ENCODE measurements around the gene ARHGAP6. TPM values are rescaled to one million over a fixed set of nuclear protein-coding genes. Genes with fewer than 3 reads are reported as not detected.

Gene ARHGAP6
- total RNA-seq, 6 experiments from 2014 or later, result 0.38 to 1.2 (median 0.78) TPM

DNA sequence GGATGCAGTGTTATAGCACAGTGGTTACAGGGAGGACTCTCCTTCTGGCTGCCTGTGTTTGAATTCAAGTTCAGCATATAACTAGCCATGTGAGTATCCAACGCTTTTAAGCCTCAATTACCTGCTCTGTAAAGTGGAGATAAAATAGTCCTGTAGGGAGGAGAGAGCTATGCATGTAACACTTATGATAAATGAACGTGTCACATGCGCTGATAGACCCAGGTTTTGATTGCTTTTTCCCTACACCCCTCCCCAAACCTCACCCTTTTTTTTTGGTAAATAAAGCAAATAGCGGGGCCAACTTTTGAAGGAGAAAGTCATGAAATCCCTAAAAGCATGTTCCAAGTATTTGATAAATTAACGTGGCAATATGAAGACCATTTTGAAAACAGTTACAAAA lies 392.9 kb downstream of the ARHGAP6 start:
- no peak for ATAC-seq
- Histone ChIP-seq H3K36me3 (no peaks in the 10 kb centered on the region), H3K4me1 (no peaks in the 10 kb centered on the region), H3K9me3 (no peaks in the 10 kb centered on the region), H3K4me3 (no peak overlapping the region), H3K27me3 (no peaks in the 10 kb centered on the region), H3K27ac (no peak overlapping the region)
- no peak for DNase-seq
- whole genome bisulfite sequencing (ENCODE audit: insufficient coverage, low coverage, low lambda C conversion rate, missing lambda C conversion rate), result 56% methylated on average over 5 of the region's 5 CpGs
- TF ChIP-seq POLR2A (IDR thresholded peaks at IDR 0.05), result no peak
- TF ChIP-seq, protein P1, sequence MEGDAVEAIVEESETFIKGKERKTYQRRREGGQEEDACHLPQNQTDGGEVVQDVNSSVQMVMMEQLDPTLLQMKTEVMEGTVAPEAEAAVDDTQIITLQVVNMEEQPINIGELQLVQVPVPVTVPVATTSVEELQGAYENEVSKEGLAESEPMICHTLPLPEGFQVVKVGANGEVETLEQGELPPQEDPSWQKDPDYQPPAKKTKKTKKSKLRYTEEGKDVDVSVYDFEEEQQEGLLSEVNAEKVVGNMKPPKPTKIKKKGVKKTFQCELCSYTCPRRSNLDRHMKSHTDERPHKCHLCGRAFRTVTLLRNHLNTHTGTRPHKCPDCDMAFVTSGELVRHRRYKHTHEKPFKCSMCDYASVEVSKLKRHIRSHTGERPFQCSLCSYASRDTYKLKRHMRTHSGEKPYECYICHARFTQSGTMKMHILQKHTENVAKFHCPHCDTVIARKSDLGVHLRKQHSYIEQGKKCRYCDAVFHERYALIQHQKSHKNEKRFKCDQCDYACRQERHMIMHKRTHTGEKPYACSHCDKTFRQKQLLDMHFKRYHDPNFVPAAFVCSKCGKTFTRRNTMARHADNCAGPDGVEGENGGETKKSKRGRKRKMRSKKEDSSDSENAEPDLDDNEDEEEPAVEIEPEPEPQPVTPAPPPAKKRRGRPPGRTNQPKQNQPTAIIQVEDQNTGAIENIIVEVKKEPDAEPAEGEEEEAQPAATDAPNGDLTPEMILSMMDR (IDR thresholded peaks at IDR 0.05), result no peak
- intact Hi-C loops (cut with DNase I), result no loop called here

DNA sequence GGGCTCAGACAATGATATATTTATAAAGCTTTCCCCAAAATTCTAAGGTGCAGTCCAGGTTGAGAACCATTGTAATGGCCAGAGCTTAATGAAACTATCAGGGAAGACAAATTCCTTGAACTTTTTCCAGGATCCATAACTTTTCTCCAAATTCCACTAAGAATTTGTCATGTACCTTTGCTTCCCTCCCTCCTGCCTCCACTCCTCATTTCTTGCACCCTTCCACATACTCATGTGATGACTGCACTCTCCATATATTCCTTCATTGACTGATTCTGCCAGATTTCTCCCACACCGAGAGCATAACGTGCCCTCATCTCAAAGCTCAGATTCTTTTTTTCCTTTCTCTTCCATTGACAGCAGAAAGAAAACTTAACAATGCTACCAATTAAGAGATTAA lies 393.4 kb downstream of the ARHGAP6 start:
- WGBS (ENCODE audit: insufficient coverage, low coverage, low lambda C conversion rate, missing lambda C conversion rate), result 60% methylated on average over 2 of the region's 2 CpGs
- Histone ChIP-seq H3K27ac (no peak overlapping the region), H3K4me3 (no peak overlapping the region), H3K27me3 (no peaks in the 10 kb centered on the region), H3K4me1 (no peaks in the 10 kb centered on the region), H3K36me3 (no peaks in the 10 kb centered on the region), H3K9me3 (no peaks in the 10 kb centered on the region)
- TF ChIP-seq POLR2A (IDR thresholded peaks at IDR 0.05), result no peak
- TF ChIP-seq, protein P1 (IDR thresholded peaks at IDR 0.05), result no peak
- intact Hi-C loops (cut with DNase I), result no loop called here
- ATAC-seq (no peak), DNase-seq (no peak)

DNA sequence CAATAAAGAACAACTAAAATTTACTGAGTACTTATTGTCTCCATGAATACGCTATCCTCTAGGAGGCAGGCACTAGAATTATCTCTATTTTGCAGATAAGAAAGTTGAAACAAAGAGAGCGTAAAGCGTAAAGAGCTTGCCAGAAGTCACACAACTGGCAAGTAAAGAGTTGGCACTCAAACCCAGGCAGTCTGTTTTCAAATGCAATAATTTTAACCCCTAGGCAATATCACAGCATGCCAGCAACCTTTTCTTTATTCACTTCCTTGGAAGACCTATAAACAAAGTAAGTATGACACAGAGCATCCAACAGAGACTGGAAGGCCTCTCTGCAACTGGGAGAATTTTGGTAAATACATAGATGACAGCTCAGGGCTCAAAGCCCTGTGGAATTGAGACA lies 395.7 kb downstream of the ARHGAP6 start:
- DNase-seq, result no peak
- Histone ChIP-seq H3K36me3 (no peaks in the 10 kb centered on the region), H3K27ac (no peak overlapping the region), H3K9me3 (no peaks in the 10 kb centered on the region), H3K27me3 (no peaks in the 10 kb centered on the region), H3K4me3 (no peak overlapping the region), H3K4me1 (no peaks in the 10 kb centered on the region)
- no peak for TF ChIP-seq POLR2A (IDR thresholded peaks at IDR 0.05)
- TF ChIP-seq, protein P1 (IDR thresholded peaks at IDR 0.05), result no peak
- ATAC-seq, result no peak
- 82% methylated on average over 3 of the region's 3 CpGs for WGBS (ENCODE audit: insufficient coverage, low coverage, low lambda C conversion rate, missing lambda C conversion rate)
- intact Hi-C loops (cut with DNase I), result no loop called here

DNA sequence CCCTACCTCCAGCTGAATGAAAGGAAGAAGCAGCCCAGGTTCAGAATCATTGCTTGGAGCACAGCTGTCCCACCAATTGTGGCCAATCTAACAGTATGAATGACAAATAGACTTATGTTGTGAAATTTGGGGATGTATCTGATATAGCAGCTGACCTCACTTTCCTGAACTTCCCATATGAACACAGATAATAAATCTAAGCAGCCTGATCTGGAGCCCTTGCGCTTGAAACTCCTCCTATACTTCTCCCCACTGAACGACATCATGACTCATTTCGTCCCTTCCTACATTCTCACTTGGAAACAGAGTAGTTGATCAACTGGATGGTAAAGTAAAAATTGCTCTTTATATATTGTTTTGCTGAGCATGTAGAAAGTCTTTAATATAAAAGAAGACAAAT lies 396.7 kb downstream of the ARHGAP6 start:
- no peaks in the 10 kb centered on the region for H3K4me1 ChIP-seq
- no peaks in the 10 kb centered on the region for H3K9me3 ChIP-seq
- WGBS (ENCODE audit: insufficient coverage, low coverage, low lambda C conversion rate, missing lambda C conversion rate), result 56% methylated on average over 3 of the region's 3 CpGs
- no peak for TF ChIP-seq POLR2A (IDR thresholded peaks at IDR 0.05)
- TF ChIP-seq, protein P1 (IDR thresholded peaks at IDR 0.05), result no peak
- intact Hi-C loops (cut with DNase I), result no loop called here
- DNase-seq, result no peak
- ATAC-seq, result no peak
- no peaks in the 10 kb centered on the region for H3K36me3 ChIP-seq
- H3K27me3 ChIP-seq, result no peaks in the 10 kb centered on the region
- no peak overlapping the region for H3K27ac ChIP-seq
- no peak overlapping the region for H3K4me3 ChIP-seq

DNA sequence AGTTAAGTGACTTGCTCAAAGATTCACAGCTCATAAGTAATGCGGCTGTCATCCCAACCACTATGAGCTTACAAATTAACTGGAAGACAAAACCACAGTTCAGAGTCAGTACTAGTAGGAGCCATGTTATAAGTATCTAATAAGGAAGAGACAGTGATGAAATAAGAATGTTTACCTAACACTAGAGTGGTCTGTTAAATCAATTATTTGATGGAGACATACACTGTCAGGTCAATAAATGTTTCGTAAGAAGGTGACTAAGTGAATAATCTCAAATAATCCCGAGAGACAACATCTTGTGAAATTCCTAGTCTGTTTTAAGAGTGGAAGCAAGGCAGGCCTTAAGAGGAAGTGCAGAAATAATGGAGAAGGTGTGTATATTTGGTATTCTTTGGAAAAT lies 398.3 kb downstream of the ARHGAP6 start:
- no peaks in the 10 kb centered on the region for H3K27me3 ChIP-seq
- H3K4me1 ChIP-seq, result no peaks in the 10 kb centered on the region
- H3K4me3 ChIP-seq, result no peak overlapping the region
- no peaks in the 10 kb centered on the region for H3K9me3 ChIP-seq
- 31% methylated on average over 3 of the region's 3 CpGs for WGBS (ENCODE audit: insufficient coverage, low coverage, low lambda C conversion rate, missing lambda C conversion rate)
- H3K36me3 ChIP-seq, result no peaks in the 10 kb centered on the region
- intact Hi-C loops (cut with DNase I), result no loop called here
- no peak for TF ChIP-seq POLR2A (IDR thresholded peaks at IDR 0.05)
- TF ChIP-seq, protein P1 (IDR thresholded peaks at IDR 0.05), result no peak
- DNase-seq (no peak), ATAC-seq (no peak)
- no peak overlapping the region for H3K27ac ChIP-seq
